ENCODE data around the gene RHEB.

The RHEB gene

GRCh38 chr7:151447901-151448260, 71.8 kb downstream of the RHEB start:
- no peak for DNase-seq

DNA sequence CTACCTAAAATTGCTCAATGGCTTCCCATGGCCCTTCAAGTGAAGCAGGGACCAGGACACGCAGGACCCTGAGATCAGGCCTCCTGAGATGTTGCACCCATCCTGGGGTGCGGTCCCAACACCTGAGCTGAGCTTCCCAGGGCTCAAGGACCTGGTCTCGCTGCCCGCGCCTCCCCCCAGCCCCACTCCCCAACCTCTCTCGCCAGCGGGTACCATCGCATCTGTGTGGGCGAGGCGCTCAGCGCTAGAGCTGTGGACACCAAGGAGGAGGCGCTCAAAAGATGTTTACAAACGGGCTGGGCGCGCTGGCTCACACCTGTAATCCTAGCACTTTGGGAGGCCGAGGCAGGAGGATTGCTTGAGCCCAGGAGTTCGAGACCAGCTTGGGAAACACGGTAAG, 72.4 kb downstream of the RHEB start:
- no peak for DNase-seq

DNA sequence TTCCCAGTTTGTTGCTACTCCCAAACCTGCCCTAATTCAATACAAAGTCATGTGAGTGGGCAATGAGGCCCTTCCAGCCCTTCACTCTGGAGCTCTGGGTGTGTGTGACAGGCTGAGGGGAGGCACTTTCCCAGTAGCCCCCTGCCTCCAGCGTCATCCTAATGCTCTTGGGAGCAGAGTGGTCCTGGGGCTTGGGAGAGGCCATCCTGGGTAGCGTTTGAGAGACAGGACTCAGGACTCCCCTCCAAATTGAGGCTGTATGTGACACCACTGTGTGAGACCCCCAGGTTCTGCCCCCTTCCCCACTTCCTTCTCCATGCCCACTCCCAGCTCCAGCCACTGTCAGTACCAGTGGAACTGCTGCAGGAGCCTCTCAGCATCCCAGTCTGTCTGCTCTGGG, 73.3 kb downstream of the RHEB start:
- no peak for DNase-seq

DNA sequence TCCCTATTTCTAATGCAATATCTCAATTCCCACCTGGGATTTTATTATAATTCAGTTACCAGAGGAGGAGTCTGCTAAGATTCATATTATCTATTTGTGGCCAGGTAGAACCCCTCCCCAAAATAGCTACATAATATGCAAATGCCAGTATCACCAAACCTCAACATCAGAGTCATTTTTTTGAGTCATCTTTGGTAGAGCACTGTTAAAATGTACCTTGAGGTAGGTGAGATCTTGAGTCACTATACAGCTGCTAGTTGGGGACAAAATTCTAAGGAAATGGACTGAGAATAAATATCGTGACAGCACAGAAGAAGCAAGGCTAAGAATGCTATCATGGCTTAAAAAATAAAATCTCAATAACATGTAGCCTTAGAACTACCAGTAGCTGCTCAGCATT, 75.1 kb downstream of the RHEB start:
- DNase-seq = no peak

DNA sequence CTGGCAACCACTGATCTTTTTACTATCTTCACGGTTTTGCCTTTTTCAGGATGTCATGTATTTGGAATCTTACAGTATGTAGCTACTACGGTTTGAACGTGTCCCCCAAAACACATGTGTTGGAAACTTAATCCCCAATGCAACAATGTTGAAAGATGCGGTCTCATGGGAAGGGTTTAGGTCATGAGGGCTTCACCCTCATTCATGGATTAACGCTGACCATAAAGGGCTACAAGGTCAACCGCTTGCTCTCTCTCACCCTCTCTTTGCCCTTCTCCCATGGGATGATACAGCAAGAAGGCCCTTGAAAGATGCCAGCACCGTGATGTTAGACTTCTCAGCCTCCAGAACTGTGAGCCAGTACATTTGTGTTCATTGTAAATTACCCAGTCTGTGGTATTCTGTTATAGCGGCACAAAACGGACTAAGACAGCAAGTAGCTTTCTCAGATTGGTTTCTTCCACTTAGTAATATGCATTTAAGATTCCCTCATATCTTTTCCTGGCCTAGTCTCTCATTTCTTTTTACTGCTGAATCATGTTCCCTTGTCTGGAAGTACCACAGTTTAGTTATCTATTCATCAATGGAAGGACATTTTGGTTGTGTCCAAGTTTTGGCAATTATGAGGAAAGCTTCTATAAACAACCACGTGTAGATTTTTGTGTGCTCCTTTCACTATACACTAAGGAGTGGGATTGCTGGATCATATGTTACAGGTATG, 76.8 kb downstream of the RHEB start:
- no peak for DNase-seq

DNA sequence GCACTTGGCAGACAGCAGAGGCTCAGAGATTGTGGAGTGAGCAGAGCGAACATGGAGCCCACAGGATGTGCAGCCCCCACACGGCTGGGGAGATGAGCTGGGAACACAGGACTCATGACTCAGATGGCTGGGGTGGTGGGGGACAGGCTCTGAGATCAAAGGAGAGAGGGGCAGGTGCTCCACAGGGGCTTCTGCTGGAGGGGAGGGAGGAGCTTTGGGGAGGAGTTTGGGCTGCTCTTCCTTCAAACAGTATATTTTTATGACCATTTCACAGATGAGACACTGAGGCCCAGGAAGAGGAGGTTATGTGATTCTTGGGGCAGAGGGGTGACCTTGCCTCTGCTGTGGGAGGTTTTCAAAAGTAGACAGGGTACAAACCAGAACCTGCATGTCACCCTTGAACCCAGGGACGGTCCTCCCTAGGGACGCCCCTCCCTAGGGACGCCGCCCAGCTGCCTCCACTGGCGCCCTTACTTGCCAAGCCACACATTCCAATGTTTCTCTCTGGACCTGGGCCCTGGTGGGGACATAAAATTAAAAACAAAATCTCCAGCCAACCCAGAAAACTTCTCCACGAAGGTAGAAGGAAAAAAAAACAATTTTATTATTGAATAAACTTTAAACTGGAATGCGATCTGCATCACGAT, 78.8 kb downstream of the RHEB start:
- peak; percentile 33 for DNase-seq

DNA sequence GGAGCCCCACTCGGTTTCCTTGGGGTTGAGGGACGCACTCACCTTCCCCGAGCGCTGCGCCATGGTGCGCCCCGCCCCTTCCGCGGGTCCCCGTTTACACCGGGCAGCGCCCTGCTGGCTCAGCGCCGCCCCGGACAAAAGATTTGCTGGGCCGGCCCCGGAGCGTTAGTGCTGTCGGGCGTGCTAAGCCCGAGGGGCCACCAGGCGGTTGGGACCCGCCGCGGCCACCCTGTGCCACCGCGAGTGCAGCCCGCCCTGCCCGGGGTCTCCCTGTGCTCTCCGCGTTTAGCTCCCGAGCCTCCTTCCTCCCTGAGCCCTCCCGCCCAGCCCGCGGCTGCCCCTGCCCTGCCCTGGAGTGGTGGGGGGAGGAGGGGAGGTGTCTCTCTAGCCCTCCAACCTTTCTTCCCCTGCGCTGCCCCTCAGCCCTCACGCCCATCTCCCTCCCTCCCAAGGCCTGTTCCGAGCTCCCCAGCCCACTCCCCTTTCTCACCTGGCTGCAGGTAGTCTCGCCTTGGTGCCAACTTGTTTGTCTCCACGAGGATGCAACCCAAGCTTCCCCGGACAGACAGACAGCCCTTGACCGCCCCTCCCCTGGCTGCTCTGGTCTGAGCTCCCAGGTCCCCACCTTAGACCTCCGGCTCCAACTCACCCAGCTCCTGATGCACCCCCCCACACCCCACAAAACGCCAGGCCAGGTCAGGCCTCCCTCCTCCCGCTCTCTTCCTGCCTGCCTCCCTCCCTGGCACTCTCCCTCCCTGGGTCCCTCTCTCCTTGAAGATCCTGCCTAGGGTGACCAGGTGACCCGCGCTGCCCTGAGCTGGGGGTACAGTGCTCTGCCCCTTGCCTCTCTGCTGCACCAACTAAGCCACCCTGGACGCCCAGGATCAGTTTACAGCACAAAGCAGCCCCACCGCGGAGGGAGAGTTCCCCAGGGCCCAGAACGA, 79.6 kb downstream of the RHEB start, which contains the start of gene CRYGN:
Gene CRYGN (minus strand): TSS at position 287 of the 944 bp plus-strand sequence. CDS start 224 bp downstream, at position 63.
- DNase-seq = peak; percentile 36

DNA sequence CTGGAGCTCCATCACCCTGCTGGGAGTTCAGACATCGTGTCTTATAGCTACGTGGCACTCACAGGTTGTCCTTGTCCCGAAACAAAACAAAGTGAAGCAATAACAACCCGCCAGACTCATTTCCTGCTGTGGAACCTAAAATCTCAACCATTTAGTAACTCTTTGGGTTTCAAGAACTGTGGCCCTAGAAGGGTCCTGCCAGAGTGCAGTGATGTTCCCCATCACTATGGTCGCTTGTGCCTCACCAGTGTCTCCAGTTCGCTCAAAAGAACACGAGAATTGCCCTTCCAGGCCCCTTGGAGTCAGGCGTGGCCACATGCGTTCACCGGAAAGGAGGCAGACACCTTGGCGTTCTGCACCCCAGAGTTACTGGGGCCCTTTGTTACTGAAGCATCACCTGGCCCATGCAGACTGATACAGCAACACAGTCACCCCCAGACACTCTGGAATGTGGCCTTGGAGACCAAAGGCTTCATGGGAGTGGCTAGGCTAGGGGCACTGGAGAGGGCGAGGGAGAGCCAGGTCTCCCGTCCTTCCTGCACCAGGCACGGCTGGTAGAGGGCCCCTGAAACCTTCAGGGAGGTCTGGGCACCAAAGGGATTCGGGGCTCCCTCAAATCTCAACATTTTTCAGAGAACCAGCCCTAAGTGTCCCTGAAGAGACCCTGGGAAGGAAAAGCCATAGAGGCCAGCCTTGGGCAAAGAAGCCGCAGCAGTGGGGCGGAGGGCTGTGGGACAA, 80.7 kb downstream of the RHEB start:
- DNase-seq = peak; percentile 23

DNA sequence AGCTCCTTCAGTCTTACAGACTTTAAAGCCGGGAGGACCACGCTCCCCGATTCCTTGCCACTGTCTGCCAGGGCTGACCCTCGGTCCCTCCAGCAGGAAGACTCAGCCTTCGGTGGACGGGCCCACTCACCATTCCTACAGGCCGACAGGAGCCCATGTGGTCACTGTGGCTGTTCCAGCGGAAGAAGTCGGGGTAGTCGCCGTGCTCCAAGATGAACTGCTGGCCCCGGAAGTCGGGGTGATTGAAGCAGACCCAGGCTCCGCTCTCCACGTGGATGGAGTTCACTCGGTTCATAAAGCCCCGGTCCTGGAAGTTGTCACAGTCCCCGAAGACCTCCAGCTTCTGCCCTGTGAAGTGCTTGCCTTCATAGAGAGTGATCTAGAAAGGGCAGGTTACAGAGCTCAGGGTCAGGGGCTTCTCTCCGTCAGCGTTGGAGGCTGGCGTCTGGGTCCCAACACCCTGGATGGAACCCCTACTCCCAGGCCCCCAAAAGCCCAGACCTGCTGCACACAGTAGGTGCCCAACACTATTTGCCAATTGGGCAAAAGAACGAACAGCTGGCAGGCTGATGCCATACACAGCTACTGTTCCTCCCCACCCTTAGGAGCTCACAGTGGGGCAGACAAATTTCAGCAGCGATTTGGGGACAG, 81.7 kb downstream of the RHEB start:
- no peak for DNase-seq

DNA sequence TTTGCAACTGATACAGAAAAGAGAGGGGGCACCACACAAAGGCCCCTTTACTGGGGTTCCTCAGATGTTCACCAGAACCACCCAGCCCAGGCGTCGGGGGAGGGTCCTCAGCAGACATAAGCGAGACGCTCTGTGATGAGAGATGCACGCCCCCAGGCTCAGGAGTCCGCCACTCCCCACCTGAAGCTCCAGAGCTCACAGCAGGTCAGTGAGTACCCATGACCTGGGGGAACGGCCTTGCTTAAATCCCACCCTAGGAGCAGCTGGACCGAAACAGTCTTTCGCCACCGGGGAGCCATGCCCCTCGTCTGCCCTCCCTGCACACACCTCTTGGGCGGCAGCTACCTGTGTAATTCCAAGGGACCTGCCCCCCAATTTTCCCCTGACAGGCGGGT, 82.5 kb downstream of the RHEB start:
- DNase-seq = no peak

DNA sequence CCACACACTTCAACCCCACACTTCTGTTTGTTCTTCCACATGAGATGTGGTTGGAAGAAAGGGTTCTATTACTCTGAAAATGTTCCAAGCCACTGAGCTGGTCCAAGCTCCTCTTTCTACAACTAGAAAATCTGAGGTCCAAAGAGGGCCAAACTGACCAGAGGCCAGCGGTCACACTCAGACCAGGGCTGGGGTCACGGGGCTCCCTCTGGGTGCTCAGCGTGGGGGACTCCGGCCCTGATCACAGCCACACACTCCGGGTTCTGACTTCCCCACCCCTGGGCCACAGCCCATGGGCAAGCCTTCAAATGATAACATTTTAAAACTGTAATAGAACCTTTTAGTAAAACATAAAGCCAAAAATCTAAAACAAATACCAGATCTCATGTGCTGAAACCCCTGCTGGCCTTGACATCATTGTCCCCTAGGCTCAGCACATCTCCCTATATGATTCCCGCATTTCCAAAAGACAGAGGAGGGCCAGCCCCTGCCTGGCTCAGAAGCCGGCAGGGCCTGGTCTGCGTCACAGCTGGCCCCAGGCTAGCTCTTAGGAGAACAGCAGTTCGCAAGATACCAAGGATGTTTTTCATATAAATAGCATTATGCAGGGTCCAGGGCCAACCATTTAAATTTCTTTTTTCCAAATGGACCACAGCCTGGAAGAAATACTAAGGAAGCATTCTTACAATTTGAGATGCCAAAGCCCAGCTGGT, 83.1 kb downstream of the RHEB start:
- peak; percentile 57 for DNase-seq

GRCh38 chr7:151435971-151436370, 83.7 kb downstream of the RHEB start:
- no peak for DNase-seq

DNA sequence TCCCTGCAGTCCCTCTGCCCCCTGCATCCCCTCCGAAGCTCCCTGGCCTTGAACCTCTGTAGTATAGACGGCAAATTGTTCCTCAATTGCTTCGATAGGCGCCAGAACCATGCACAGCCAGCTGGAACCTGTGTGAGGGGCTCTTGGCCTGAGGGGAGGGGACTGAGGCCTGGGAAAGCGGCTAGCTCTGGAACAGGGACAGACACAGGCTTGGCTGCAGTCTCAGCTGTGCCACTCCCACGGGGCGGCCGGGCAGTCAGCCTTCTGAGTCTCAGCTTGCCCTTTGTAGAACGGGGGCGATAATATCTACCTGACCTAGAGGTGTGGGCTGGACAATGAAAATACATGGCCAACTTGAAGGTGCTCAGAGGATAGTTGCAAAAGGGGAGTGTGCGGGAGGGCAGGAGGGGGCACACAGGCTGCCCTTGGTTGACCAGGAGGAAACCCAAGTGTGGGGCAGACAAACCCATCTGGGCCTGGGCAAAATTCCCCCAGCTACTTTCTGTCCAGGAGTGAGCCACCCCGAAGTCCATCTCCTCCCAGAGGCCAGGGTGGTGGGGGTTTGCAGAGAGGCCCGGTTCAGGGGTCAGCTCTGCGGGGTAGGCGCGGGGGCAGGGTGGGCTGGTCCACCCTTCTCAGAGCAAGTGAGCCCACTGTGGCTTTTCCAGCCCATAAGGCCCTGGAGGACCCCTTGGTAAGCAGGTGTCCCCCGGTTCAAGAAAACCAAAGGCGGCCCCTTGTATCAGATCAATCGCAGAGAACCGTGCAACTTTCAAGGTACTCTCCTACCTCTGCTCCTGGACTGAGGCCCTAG, 84.4 kb downstream of the RHEB start:
- DNase-seq = no peak

DNA sequence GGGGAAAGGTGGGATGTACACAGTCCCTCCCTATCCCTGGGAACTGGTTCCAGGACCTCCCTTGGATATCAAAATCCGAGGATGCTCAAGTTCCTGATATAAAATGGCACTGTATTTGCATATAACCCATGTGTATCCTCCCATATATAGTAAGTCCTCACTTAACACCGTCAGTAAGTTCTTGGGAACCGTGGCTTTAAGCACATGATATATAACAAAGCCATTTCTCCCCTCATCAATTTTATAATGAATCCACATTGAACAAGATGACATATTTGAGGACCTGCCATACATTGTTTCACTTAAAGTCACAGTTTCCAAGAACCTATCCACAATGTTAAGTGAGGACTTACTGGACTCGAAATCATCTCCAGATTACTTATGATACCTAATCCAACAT, 85.1 kb downstream of the RHEB start:
- no peak for DNase-seq

DNA sequence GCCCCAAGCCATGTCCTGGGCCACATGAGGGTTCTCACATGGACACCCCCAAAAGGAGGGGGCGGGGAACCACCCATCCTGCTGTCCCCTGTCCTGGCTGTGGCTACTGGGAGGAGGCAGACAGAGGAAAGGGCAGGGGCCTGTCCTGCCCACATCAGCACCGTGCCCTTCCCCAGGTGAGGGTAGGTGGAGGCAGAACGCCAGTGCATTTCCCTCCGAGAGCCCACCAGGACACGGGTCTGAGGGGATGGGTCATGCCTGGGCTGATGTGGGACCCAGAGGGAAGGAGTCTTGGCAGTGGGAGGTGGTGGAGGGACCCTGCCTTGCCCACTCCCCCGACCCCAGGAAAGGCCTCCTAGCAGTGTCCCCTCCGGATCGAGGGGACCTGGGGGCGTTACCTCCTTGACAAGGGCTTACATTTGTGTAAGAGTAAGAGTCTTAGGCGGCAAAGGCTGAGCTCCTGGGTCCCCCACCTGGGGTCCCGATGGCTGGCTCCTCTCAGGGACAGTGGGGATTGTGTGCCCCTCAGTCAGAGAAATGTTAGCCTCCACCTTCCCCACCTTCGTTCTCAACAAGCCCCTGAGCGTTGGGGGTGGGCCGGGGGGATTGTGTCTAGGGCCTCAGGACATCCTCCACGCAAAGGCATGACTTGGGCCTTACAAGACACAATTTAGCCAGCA, 85.8 kb downstream of the RHEB start:
- DNase-seq = no peak

DNA sequence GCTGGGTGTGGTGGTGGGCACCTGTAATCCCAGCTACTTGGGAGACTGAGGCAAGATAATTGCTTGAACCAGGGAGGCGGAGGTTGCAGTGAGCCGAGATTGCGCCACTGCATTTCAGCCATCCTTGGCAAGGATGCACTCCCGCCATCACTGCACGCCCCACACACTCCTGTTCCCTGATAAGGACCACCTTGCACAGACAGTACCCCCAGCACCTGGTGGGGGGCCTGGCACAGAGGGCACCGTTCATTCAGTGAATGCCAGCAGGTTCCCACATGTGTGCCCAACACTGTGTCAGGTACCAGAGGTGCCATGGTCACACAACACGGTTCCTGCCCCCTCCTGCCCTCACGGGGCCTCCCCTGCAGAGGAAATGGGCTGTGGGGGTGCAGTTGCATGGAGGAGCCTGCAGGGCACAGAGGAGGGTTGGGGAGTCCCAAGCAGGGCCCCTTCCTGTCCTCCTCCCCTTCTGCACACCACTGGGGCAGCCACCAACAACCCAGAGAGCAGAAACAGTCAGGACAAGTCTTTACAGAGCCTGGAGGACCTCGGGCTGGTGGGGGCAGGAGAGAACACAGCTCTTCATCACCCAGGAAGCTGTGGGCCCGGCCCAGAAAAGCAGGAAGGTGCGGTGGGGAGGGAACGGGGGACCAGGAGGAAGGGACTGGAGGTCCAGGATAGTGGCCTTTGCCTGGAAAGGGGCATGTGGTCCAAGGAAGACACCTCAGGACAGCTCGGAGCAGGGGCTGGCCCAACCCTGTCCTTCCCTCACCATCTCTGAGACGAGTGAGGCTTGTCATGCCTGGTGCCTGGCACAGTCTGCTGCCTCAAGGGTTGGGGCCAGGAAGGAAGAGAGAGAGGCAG, 86.8 kb downstream of the RHEB start:
- DNase-seq = no peak

DNA sequence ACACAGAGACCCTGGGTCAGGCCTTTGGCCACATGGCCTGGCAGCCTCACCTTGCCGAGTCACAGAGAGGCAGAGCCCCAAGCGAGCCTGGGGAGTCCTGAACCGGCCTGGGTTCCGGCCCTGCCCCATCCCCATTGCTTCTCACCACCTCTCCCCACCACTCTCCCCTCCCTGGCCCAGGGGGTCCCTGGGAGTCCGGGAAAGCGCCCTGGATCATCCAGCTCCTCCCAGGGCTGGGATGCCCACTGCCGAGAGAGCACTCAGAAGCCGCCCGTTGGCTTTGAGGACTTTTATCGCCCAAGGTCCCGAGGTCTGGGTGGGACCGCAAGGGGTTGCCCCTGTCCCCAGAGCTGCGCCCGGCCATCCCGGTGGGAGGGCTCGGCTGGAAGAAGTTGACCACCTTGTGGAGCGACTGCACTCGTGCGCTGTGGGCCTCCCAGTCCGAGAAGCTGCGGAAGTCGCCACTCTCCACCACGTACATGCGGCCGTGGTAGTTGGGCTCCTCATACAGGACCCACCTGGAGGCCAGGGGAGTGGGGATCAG, 87.9 kb downstream of the RHEB start:
- DNase-seq = no peak

DNA sequence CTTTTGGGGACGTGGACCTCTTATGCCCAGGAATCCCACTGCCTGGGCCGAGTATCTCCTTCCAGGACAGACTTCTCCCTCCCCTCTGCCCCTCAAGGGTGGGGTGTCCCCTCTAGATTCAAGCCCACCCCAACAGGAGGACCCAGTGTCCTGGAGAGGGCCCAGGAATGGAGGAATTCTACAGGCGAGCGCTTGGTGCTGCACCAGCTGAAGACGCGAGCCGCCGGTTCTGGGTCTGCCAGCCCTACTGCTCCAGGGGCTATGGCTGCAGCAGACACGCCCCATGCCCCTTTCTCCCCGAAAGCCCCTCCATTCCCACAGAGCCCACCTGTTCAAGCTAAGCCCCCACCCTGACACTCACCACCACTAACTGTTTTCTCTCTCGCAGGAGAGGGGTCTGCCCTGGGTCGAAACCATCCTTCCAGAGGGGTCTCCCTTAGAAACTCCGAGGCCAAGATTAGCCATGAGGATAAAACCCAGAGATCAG, 88.4 kb downstream of the RHEB start:
- no peak for DNase-seq

All from left hindlimb (tissue), 1 donor.